AG04450 (cell line): ENCODE results near the gene RAPGEF3. TPM values are rescaled to one million over a fixed set of nuclear protein-coding genes. Genes with fewer than 3 reads are reported as not detected.

ENCODE experiments used
- CTCF ChIA-PET: fragments of 300-600, 350-600 bp; formaldehyde crosslinking; extraction: SDS; loops from one replicate; lab custom pipeline; 2022; ENCODE audit warnings: antibody characterized with exemption, inconsistent platforms; lab: Charles Lee
- POLR2A ChIA-PET: fragments of 350-600 bp; formaldehyde crosslinking; extraction: SDS; loops from one replicate; lab custom pipeline; 2021; ENCODE audit warnings: antibody characterized with exemption, inconsistent platforms; lab: Yijun Ruan, JAX
- DNase-seq: peaks from one replicate; pipeline ENCODE4 v3.0.0-alpha.2; 2011; ENCODE audit warnings: low read depth, low spot score
- H3K27ac ChIP-seq: one replicate; pipeline ENCODE4 v1.5.1; 2012; ENCODE audit warnings: low read depth, low read length, control low read depth
- H3K27me3 ChIP-seq: one replicate; pipeline ENCODE4 v1.6.0; 2012; ENCODE audit warnings: low read length; ENCODE audit not compliant: control insufficient read depth, insufficient read depth
- H3K4me3 ChIP-seq: 2 replicates; pipeline ENCODE4 v1.5.1; 2011; ENCODE audit warnings: mild to moderate bottlenecking, low read depth, low read length, control low read depth
- H3K9me3 ChIP-seq: 2 replicates; pipeline ENCODE4 v1.5.1; 2012; ENCODE audit warnings: low read length; ENCODE audit not compliant: control insufficient read depth, insufficient read depth
- polyA plus RNA-seq: library from polyadenylated mRNA; depleted of rRNA; stranded (reverse); fragments of >200 nt; gene quantifications from 2 replicates; pipeline ENCODE4 v1.2.3, GENCODE V29; 2011
- TF ChIP-seq, protein P1 (sequence below): IDR thresholded peaks from 2 replicates; pipeline ENCODE4 v1.5.1; 2011; ENCODE audit warnings: low read depth, low read length, control low read depth, inconsistent platforms

The RAPGEF3 gene
- polyA plus RNA-seq, 1 experiment, result 1.7 TPM

- CTCF ChIA-PET, result interaction anchor here (0.7 to 2.5 kb wide), 7 partner anchors 14 to 159 kb away, joined by 3 to 9 read pairs (median 3); partner anchors contain the start of gene TMEM106C
Measured at GRCh38 chr12:47804171-47804570, 45.5 kb upstream of the RAPGEF3 start.

GRCh38 chr12:47803191-47803875 is 44.7 kb upstream of the RAPGEF3 start:
- TF ChIP-seq, protein P1, sequence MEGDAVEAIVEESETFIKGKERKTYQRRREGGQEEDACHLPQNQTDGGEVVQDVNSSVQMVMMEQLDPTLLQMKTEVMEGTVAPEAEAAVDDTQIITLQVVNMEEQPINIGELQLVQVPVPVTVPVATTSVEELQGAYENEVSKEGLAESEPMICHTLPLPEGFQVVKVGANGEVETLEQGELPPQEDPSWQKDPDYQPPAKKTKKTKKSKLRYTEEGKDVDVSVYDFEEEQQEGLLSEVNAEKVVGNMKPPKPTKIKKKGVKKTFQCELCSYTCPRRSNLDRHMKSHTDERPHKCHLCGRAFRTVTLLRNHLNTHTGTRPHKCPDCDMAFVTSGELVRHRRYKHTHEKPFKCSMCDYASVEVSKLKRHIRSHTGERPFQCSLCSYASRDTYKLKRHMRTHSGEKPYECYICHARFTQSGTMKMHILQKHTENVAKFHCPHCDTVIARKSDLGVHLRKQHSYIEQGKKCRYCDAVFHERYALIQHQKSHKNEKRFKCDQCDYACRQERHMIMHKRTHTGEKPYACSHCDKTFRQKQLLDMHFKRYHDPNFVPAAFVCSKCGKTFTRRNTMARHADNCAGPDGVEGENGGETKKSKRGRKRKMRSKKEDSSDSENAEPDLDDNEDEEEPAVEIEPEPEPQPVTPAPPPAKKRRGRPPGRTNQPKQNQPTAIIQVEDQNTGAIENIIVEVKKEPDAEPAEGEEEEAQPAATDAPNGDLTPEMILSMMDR, result no peak
- CTCF ChIA-PET, result interaction anchor here (1.0 to 7.3 kb wide), 4 partner anchors 32 to 160 kb away, joined by 3 to 69 read pairs (median 5); partner anchors contain the start of gene TMEM106C
- no peaks in the 10 kb centered on the region for H3K27me3 ChIP-seq
- DNase-seq, result no peak
- POLR2A ChIA-PET, result no interaction called here
- H3K27ac ChIP-seq, result no peak overlapping the region
- no peaks in the 10 kb centered on the region for H3K9me3 ChIP-seq
- H3K4me3 ChIP-seq, result no peak overlapping the region

More at GRCh38 chr12:47804171-47804570, 45.5 kb upstream of the RAPGEF3 start:
- no peak overlapping the region for H3K27ac ChIP-seq
- no peaks in the 10 kb centered on the region for H3K9me3 ChIP-seq
- POLR2A ChIA-PET, result no interaction called here
- no peaks in the 10 kb centered on the region for H3K27me3 ChIP-seq
- H3K4me3 ChIP-seq, result no peak overlapping the region
- TF ChIP-seq, protein P1, result no peak
- no peak for DNase-seq

DNA sequence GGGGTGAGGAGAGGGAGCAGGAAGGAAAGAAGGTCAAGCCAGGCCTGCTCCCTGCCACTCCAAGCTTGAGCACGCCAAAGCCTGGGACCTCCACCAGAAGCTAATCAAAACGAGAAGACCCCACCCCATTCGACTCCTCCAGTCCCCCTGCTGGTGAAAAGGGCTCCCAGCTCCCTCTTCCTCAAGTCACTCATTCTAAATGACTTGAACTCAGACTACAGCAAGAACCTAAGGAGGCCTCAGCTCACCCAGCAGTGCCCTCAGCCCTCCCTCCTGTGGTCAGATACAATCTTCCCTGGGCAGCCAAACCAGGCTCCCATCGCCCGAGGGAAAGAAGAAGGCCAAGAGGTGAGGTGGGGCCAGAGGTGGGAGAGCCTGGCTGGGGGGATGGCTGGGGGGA is 43.6 kb upstream of the RAPGEF3 start:
- ChIA-PET CTCF (interaction anchor here (0.9 to 7.3 kb wide), 4 partner anchors 9 to 36 kb away, joined by 3 to 69 read pairs (median 4); no protein-coding TSS in a partner anchor), POLR2A (no interaction called here)
- no peak for DNase-seq
- H3K27me3 ChIP-seq, result no peaks in the 10 kb centered on the region
- H3K4me3 ChIP-seq, result no peak overlapping the region
- H3K9me3 ChIP-seq, result no peaks in the 10 kb centered on the region
- H3K27ac ChIP-seq, result no peak overlapping the region
- TF ChIP-seq, protein P1, result peak; percentile 37

DNA sequence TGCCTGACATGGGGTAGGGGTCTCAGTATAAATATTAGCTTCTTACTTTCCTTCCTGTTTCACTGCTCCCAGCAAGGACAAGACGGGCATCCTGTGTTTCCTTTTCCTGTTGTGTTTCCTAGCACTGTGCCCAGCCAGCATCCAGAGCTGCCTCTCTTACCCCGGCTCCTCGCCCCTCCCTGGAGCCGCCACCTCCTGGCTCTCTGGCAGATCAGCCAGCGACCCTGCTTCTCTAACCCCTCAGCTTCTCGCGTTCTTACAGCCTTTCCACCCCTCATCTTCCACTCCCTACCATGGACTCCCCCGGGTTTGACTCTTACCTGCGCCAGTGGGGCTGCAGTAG is 43.2 kb upstream of the RAPGEF3 start:
- DNase-seq, result no peak
- Histone ChIP-seq H3K27me3 (no peaks in the 10 kb centered on the region), H3K9me3 (no peaks in the 10 kb centered on the region), H3K4me3 (no peak overlapping the region), H3K27ac (no peak overlapping the region)
- TF ChIP-seq, protein P1, result no peak
- ChIA-PET CTCF (interaction anchor here (0.9 to 7.3 kb wide), 5 partner anchors 9 to 161 kb away, joined by 3 to 69 read pairs (median 4); partner anchors contain the start of gene TMEM106C), POLR2A (interaction anchor here (0.6 kb wide), 1 partner anchor 173 kb away, joined by 3 read pairs; no protein-coding TSS in a partner anchor)
